Naive thymus-derived CD4-positive, alpha-beta T cell (primary cell): ENCODE data around the gene USH2A. TPM values are rescaled to one million over a fixed set of nuclear protein-coding genes. Genes with fewer than 3 reads are reported as not detected.

Experiments used
- ATAC-seq: fragments of 150-1000 bp; cut with Tn5 transposase; 2 replicates; pipeline ENCODE4 v1.10.0; 2021; ENCODE audit warnings: mild to moderate bottlenecking, moderate library complexity
- CTCF ChIA-PET: fragments of 350-600 bp; sonication (Branson Sonifier 250); formaldehyde crosslinking; loops from one replicate; lab custom pipeline; 2021; ENCODE audit warnings: antibody characterized with exemption; lab: Charles Lee
- POLR2A ChIA-PET: fragments of 350-600 bp; sonication (Branson Sonifier 250); formaldehyde crosslinking; loops from one replicate; lab custom pipeline; 2021; ENCODE audit warnings: antibody characterized with exemption, inconsistent platforms; lab: Charles Lee
- DNase-seq, 9 donors: peaks; one replicate each; pipeline versions ENCODE4 v3.0.0 to v3.0.0-alpha.2; 2020 to 2022; ENCODE audit warnings: mixed read lengths in 1 of 9
- H3K27ac ChIP-seq: one replicate; pipeline ENCODE4 v1.7.0; 2013; ENCODE audit warnings: mild to moderate bottlenecking, low read depth, low read length, moderate library complexity
- H3K27me3 ChIP-seq, 2 donors: one replicate each; pipeline ENCODE4 v1.7.0; 2013; ENCODE audit warnings: low read length in 2 of 2, mild to moderate bottlenecking in 2 of 2, moderate library complexity in 2 of 2; ENCODE audit not compliant: control insufficient read depth in 2 of 2, insufficient read depth in 2 of 2
- H3K36me3 ChIP-seq, 3 experiments: 1 replicate in 2 of 3; 2 replicates in 1 of 3; pipeline ENCODE4 v1.7.0; 2013; ENCODE audit warnings: low read length in 3 of 3, mild to moderate bottlenecking in 3 of 3, moderate library complexity in 1 of 3; ENCODE audit not compliant: insufficient read depth in 3 of 3, control insufficient read depth in 2 of 3
- H3K4me1 ChIP-seq, 2 donors: one replicate each; pipeline ENCODE4 v1.7.0; 2013; ENCODE audit warnings: low read length in 2 of 2, mild to moderate bottlenecking in 2 of 2, moderate library complexity in 1 of 2; ENCODE audit not compliant: control insufficient read depth in 2 of 2, insufficient read depth in 2 of 2
- H3K4me3 ChIP-seq: 2 replicates; pipeline ENCODE4 v1.7.0; 2013; ENCODE audit warnings: mild to moderate bottlenecking, low read length
- H3K9me3 ChIP-seq, 3 experiments: 1 replicate in 2 of 3; 2 replicates in 1 of 3; pipeline ENCODE4 v1.7.0; 2013; ENCODE audit warnings: low read length in 3 of 3; ENCODE audit not compliant: control insufficient read depth in 2 of 3
- H3K27ac Mint-ChIP-seq, 9 donors: one replicate each; pipeline ENCODE4 v1.8.0; 2020 to 2022; ENCODE audit warnings: mixed read lengths in 9 of 9, mild to moderate bottlenecking in 8 of 9, moderate library complexity in 5 of 9, inconsistent platforms in 2 of 9
- H3K27me3 Mint-ChIP-seq, 5 donors: one replicate each; pipeline ENCODE4 v1.8.0; 2021 to 2022; ENCODE audit warnings: mixed read lengths in 5 of 5, mild to moderate bottlenecking in 1 of 5
- H3K36me3 Mint-ChIP-seq, 5 donors: one replicate each; pipeline ENCODE4 v1.8.0; 2020 to 2022; ENCODE audit warnings: mixed read lengths in 5 of 5, mild to moderate bottlenecking in 3 of 5, inconsistent platforms in 1 of 5
- H3K4me1 Mint-ChIP-seq, 7 donors: one replicate each; pipeline ENCODE4 v1.8.0; 2020 to 2022; ENCODE audit warnings: mixed read lengths in 7 of 7, mild to moderate bottlenecking in 3 of 7, inconsistent platforms in 1 of 7
- H3K4me3 Mint-ChIP-seq, 10 donors: one replicate each; pipeline ENCODE4 v1.8.0; 2020 to 2022; ENCODE audit warnings: mild to moderate bottlenecking in 10 of 10, mixed read lengths in 10 of 10, moderate library complexity in 6 of 10, inconsistent platforms in 2 of 10
- H3K9me3 Mint-ChIP-seq, 11 donors: one replicate each; pipeline ENCODE4 v1.8.0; 2020 to 2022; ENCODE audit warnings: mixed read lengths in 11 of 11, mild to moderate bottlenecking in 4 of 11, inconsistent platforms in 1 of 11, moderate library complexity in 1 of 11
- intact Hi-C, 2 donors: fragments of 100-400 bp; cut with micrococcal nuclease; formaldehyde crosslinking; loops; one replicate each; pipeline ENCODE4 v1.15.1; 2023
- polyA plus RNA-seq, 2 donors: library from polyadenylated mRNA; unstranded; fragments of 300-500 nt; fragmentation: Illumina TruSeq; gene quantifications; one replicate each; pipeline ENCODE4 v1.2.3, GENCODE V29; 2021
- total RNA-seq, 6 experiments: library from RNA in 5 of 6; stranded (reverse) in 5 of 6; gene quantifications; 1 replicate in 5 of 6; 2 replicates in 1 of 6; pipeline ENCODE4 v1.2.3 and lab custom pipeline; 2021 to 2026

USH2A gene
- total and polyA plus RNA-seq, 7 experiments from 2014 or later, result not detected

DNA sequence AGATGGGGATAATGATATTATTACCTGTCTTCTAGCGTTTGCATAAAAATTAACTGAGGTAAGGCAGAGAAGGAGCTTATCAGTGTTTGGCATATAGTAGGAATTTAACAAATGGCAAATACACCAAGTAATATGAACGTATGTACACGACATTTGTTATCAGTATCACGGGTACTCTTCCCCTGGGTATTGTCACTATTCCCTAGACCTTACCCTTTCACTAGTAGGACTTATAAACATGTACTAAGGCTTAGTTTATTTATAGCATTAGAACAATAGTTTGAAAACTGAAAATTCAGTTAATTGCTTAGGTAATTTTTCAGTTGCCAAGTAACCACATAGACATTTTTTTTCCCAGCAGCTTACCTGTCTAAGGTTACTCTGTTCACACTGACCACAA is 669.1 kb downstream of the USH2A start:
- H3K4me1 Mint-ChIP-seq, result no peaks in the 10 kb centered on the region
- H3K9me3 Mint-ChIP-seq, result peaks cover 0 to 7% (median 0%) of the 10 kb centered on the region in 11 donors
- H3K4me3 Mint-ChIP-seq, result no peak overlapping the region
- Histone ChIP-seq H3K36me3 (no peaks in the 10 kb centered on the region), H3K27ac (no peak overlapping the region), H3K4me3 (no peak overlapping the region), H3K27me3 (no peaks in the 10 kb centered on the region), H3K4me1 (no peaks in the 10 kb centered on the region), H3K9me3 (no peaks in the 10 kb centered on the region)
- ChIA-PET CTCF (interaction anchor here (0.6 kb wide), 1 partner anchor 13 kb away, joined by 3 read pairs; no protein-coding TSS in a partner anchor), POLR2A (no interaction called here)
- H3K27me3 Mint-ChIP-seq, result no peaks in the 10 kb centered on the region
- no peak for ATAC-seq
- no peaks in the 10 kb centered on the region for H3K36me3 Mint-ChIP-seq
- no peak overlapping the region for H3K27ac Mint-ChIP-seq
- no peak for DNase-seq
- intact Hi-C loops, result no loop called here

DNA sequence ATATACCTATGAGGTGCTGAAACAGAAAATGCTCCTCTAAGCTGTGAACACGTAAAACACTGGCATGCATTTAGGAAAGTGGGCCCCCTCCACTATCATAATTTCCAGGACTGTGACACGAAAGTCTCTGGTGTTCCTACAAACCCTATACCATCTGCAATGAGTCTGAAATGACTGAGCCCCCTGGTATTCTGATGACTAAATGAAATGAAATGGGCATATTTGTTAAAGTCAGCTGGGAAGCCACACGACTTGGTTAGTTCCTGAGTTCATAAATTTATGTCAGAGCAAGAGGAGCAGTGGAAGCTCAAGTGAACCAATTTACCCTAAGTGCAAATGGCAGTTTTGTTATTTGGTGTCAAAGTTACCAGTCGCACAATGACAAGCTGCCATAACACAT is 673.8 kb downstream of the USH2A start:
- H3K4me3 Mint-ChIP-seq, result no peak overlapping the region
- Histone ChIP-seq H3K27ac (no peak overlapping the region), H3K4me1 (no peaks in the 10 kb centered on the region), H3K9me3 (no peaks in the 10 kb centered on the region), H3K4me3 (no peak overlapping the region), H3K36me3 (no peaks in the 10 kb centered on the region), H3K27me3 (no peaks in the 10 kb centered on the region)
- POLR2A ChIA-PET, result no interaction called here
- intact Hi-C loops, result no loop called here
- no peak overlapping the region for H3K27ac Mint-ChIP-seq
- ATAC-seq (no peak), DNase-seq (no peak)
- no peaks in the 10 kb centered on the region for H3K4me1 Mint-ChIP-seq
- no peaks in the 10 kb centered on the region for H3K27me3 Mint-ChIP-seq
- H3K36me3 Mint-ChIP-seq, result no peaks in the 10 kb centered on the region
- H3K9me3 Mint-ChIP-seq, result peaks cover 0 to 6% (median 0%) of the 10 kb centered on the region in 11 donors
- CTCF ChIA-PET, result no interaction called here

DNA sequence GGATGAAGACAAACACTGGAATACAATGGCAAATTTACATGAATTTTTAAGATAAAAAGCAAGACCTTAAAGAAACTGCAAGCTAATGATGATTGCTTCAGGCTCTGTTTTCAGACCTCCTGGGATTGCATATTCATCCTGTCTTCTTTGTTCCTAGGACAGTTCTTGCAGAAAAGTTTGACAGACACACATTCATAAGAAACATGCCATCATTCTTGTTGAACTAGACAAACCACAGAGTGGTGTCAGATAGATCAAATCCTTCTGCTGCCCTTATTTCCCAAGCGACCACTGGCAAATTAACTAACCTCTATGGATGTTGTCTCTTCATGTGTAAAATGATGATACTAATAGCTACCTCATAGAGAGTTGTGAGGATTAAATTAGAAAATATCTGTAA is 674.8 kb downstream of the USH2A start:
- ChIA-PET CTCF (no interaction called here), POLR2A (no interaction called here)
- H3K4me3 ChIP-seq, result no peak overlapping the region
- intact Hi-C loops, result no loop called here
- H3K9me3 ChIP-seq, result no peaks in the 10 kb centered on the region
- no peaks in the 10 kb centered on the region for H3K4me1 ChIP-seq
- H3K4me1 Mint-ChIP-seq, result no peaks in the 10 kb centered on the region
- no peak for ATAC-seq
- no peak for DNase-seq
- H3K36me3 Mint-ChIP-seq, result no peaks in the 10 kb centered on the region
- H3K27ac Mint-ChIP-seq, result no peak overlapping the region
- H3K27ac ChIP-seq, result no peak overlapping the region
- no peaks in the 10 kb centered on the region for H3K27me3 ChIP-seq
- H3K4me3 Mint-ChIP-seq, result no peak overlapping the region
- no peaks in the 10 kb centered on the region for H3K36me3 ChIP-seq
- peaks cover 0 to 4% (median 0%) of the 10 kb centered on the region in 11 donors for H3K9me3 Mint-ChIP-seq
- H3K27me3 Mint-ChIP-seq, result no peaks in the 10 kb centered on the region

DNA sequence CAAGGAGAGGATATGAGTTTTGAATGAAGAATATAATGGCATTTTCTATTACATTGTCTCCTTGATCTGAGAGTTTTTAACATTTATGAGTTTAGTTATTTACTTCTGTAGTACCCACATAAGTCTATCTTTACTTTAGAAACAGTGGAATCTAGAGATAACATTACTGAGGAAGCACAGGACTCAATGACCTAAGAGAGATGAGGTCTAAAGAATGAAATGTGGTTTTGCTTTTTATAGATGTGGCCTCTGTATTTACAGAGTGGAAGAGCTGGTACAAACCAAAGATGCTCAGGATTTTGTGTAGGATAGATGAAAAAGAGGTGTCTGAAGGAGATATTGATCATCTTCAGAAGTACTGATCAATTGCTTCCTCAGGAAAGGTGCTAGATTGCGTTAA is 678.8 kb downstream of the USH2A start:
- Histone ChIP-seq H3K27me3 (no peaks in the 10 kb centered on the region), H3K4me1 (no peaks in the 10 kb centered on the region), H3K4me3 (no peak overlapping the region), H3K36me3 (no peaks in the 10 kb centered on the region), H3K9me3 (no peaks in the 10 kb centered on the region), H3K27ac (no peak overlapping the region)
- no peak overlapping the region for H3K27ac Mint-ChIP-seq
- peaks cover 0 to 3% (median 0%) of the 10 kb centered on the region in 5 donors for H3K27me3 Mint-ChIP-seq
- intact Hi-C loops, result no loop called here
- POLR2A ChIA-PET, result no interaction called here
- CTCF ChIA-PET, result no interaction called here
- H3K36me3 Mint-ChIP-seq, result no peaks in the 10 kb centered on the region
- H3K4me1 Mint-ChIP-seq, result no peaks in the 10 kb centered on the region
- H3K9me3 Mint-ChIP-seq, result peaks cover 0 to 4% (median 0%) of the 10 kb centered on the region in 11 donors
- no peak for ATAC-seq
- H3K4me3 Mint-ChIP-seq, result no peak overlapping the region
- no peak for DNase-seq

- DNase-seq (no peak), ATAC-seq (no peak)
- ChIA-PET POLR2A (no interaction called here), CTCF (no interaction called here)
- no peaks in the 10 kb centered on the region for H3K36me3 ChIP-seq
- H3K9me3 ChIP-seq, result peaks cover 0 to 6% (median 0%) of the 10 kb centered on the region in 3 experiments
- no peaks in the 10 kb centered on the region for H3K27me3 ChIP-seq
- H3K4me3 ChIP-seq, result no peak overlapping the region
- no peak overlapping the region for H3K27ac Mint-ChIP-seq
- peaks cover 0 to 3% (median 0%) of the 10 kb centered on the region in 5 donors for H3K27me3 Mint-ChIP-seq
- intact Hi-C loops, result no loop called here
- H3K36me3 Mint-ChIP-seq, result no peaks in the 10 kb centered on the region
- no peak overlapping the region for H3K4me3 Mint-ChIP-seq
- H3K9me3 Mint-ChIP-seq, result peaks cover 0 to 17% (median 5%) of the 10 kb centered on the region in 11 donors
- H3K27ac ChIP-seq, result no peak overlapping the region
- H3K4me1 ChIP-seq, result no peaks in the 10 kb centered on the region
- no peaks in the 10 kb centered on the region for H3K4me1 Mint-ChIP-seq
Measured at GRCh38 chr1:215739025-215739424, 684.2 kb downstream of the USH2A start.

- Histone ChIP-seq H3K27me3 (no peaks in the 10 kb centered on the region), H3K4me1 (no peaks in the 10 kb centered on the region), H3K4me3 (no peak overlapping the region), H3K27ac (no peak overlapping the region), H3K36me3 (no peaks in the 10 kb centered on the region), H3K9me3 (peaks cover 0 to 7% (median 0%) of the 10 kb centered on the region in 3 experiments)
- ChIA-PET POLR2A (no interaction called here), CTCF (no interaction called here)
- no peak for ATAC-seq
- Mint-ChIP-seq H3K9me3 (peaks cover 0 to 16% (median 5%) of the 10 kb centered on the region in 11 donors), H3K27ac (no peak overlapping the region), H3K27me3 (no peaks in the 10 kb centered on the region), H3K36me3 (no peaks in the 10 kb centered on the region), H3K4me3 (no peak overlapping the region), H3K4me1 (no peaks in the 10 kb centered on the region)
- DNase-seq, result no peak
- intact Hi-C loops, result no loop called here
Measured at GRCh38 chr1:215731699-215732098, 691.5 kb downstream of the USH2A start.

DNA sequence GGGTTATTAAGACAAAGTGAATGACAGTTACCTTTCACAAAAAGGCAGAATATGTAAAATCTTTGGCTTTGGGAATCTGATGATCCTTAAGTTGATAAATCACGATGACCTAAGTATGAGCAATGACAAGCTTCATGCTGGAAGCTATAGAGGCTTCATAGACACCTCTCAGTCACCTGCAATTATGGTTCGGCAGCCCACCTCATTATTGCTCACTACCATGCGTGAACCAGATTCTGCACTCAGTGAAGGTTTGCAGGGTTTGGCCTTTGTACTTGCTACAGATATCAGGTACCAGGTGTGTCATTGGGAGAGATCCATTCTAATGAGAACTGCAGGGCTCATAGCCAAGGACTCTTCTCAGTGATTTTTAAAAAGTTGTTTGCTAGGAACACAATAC is 692.6 kb downstream of the USH2A start:
- no peak for ATAC-seq
- no peaks in the 10 kb centered on the region for H3K27me3 ChIP-seq
- H3K27ac ChIP-seq, result no peak overlapping the region
- H3K36me3 ChIP-seq, result no peaks in the 10 kb centered on the region
- ChIA-PET CTCF (no interaction called here), POLR2A (no interaction called here)
- no peak for DNase-seq
- Mint-ChIP-seq H3K4me3 (no peak overlapping the region), H3K27me3 (no peaks in the 10 kb centered on the region), H3K36me3 (no peaks in the 10 kb centered on the region), H3K9me3 (peaks cover 0 to 16% (median 5%) of the 10 kb centered on the region in 11 donors), H3K4me1 (no peaks in the 10 kb centered on the region), H3K27ac (no peak overlapping the region)
- H3K9me3 ChIP-seq, result peaks cover 0 to 7% (median 0%) of the 10 kb centered on the region in 3 experiments
- no peaks in the 10 kb centered on the region for H3K4me1 ChIP-seq
- H3K4me3 ChIP-seq, result no peak overlapping the region
- intact Hi-C loops, result no loop called here
